ENCODE data around the gene LDLRAD3.

Gene LDLRAD3

DNA sequence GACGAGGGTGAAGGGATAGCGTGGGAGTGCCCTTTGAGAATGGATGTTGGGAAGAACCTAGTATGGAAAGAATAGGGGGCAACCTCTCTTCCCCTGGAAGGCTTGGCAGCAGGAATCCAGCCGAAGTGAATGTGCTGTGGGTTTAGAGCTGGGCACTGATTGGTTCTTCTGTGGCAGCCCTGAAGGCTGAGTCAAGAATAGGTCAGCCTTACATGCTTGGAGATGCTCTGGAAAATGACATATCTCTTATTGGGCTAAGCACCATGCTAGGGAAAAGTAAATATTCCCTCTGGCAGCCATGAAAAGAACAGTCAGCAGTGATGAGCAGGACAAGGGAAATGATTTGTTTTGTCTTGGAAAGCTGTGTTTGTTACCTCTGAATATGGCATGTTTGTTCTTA, 195.9 kb downstream of the LDLRAD3 start:
- H3K4me3 ChIP-seq (ENCODE audit: low read length) = no peak overlapping the region
- TF ChIP-seq, protein P1, sequence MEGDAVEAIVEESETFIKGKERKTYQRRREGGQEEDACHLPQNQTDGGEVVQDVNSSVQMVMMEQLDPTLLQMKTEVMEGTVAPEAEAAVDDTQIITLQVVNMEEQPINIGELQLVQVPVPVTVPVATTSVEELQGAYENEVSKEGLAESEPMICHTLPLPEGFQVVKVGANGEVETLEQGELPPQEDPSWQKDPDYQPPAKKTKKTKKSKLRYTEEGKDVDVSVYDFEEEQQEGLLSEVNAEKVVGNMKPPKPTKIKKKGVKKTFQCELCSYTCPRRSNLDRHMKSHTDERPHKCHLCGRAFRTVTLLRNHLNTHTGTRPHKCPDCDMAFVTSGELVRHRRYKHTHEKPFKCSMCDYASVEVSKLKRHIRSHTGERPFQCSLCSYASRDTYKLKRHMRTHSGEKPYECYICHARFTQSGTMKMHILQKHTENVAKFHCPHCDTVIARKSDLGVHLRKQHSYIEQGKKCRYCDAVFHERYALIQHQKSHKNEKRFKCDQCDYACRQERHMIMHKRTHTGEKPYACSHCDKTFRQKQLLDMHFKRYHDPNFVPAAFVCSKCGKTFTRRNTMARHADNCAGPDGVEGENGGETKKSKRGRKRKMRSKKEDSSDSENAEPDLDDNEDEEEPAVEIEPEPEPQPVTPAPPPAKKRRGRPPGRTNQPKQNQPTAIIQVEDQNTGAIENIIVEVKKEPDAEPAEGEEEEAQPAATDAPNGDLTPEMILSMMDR (conservative IDR thresholded peaks at IDR 0.05; ENCODE audit: low read length) = no peak
- DNase-seq (ENCODE audit: low read depth) = no peak

DNA sequence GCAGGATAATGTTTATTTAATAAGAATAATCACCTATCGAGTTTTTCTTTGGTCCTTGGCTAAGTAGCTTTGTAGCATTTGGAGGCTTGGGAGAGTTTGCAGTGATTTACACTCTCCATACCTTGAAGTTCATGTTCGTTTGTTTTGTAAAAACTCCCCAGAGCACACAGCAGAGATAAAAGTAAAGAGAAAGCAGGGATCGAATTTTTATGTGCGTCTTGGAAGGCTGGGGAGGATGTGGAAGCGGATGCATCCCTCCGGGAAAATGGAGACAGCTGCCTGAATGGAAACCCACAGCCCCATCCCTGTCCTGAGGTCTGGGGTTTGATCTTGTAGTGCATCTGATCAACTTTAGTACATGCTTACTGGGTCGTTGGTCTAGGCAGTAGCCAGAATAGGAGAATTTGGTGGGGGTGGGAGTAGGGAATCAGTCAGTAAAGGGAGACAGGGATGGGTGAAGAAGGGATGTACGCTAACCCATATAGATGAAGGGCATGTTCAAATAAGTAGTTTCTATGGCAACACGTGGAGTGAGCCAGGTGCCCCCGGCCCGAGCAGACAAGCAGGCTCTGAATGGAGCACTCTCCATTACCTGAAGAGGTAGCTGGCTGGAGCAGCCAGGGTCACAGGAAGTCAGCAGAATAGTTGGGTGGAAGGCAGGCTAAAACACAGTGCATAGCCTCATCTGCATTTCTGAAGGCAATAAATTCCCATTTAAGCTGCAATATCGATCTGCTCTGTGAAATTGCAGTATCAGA, 197.5 kb downstream of the LDLRAD3 start:
- TF ChIP-seq, protein P1 (conservative IDR thresholded peaks at IDR 0.05; ENCODE audit: low read length) = no peak
- no peak for DNase-seq (ENCODE audit: low read depth)
- H3K4me3 ChIP-seq (ENCODE audit: low read length) = no peak overlapping the region

DNA sequence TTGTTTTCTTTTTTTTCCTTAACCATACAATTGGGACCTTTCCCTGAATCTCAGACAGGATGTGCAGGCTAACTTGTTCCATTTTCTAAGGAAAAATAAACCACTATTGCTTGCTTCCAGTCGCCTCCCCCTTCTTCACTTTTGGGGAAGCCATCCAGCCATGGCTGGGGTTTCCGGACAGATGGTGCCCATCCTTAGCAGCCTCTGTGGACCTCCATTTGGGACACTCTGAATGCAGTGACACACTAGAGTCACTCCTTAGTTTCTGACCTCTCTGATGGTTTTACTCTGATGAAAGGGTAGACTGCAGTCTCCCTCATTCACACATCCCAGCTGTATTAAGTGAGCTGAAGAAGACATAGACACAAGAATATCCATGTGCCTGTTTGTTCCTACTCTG, 198.1 kb downstream of the LDLRAD3 start:
- TF ChIP-seq, protein P1 (conservative IDR thresholded peaks at IDR 0.05; ENCODE audit: low read length) = no peak
- DNase-seq (ENCODE audit: low read depth) = no peak

DNA sequence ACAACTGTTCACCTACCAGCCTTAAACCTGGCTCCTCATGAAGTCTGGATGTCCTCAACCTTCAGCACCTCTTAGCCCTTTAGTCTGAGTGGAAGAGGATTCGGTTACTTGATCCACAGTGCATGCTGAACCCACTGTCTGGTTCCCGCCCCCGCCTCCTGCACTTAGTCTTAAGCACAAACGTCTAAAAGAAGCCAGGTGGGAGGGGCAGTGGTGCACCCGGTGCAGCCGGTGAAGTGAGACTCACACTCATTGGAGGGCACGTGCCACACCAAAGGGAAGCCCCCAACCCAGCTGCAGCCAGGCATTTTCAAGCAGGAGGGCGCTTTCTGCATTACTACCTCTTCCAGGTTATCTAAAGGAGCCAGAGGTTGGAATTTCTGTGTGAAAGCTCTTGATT, 198.6 kb downstream of the LDLRAD3 start:
- H3K4me3 ChIP-seq (ENCODE audit: low read length) = no peak overlapping the region
- no peak for DNase-seq (ENCODE audit: low read depth)
- TF ChIP-seq, protein P1 (conservative IDR thresholded peaks at IDR 0.05; ENCODE audit: low read length) = no peak

More for the DNA sequence above, 198.1 kb downstream of the LDLRAD3 start:
- no peak overlapping the region for H3K4me3 ChIP-seq (ENCODE audit: low read length)

DNA sequence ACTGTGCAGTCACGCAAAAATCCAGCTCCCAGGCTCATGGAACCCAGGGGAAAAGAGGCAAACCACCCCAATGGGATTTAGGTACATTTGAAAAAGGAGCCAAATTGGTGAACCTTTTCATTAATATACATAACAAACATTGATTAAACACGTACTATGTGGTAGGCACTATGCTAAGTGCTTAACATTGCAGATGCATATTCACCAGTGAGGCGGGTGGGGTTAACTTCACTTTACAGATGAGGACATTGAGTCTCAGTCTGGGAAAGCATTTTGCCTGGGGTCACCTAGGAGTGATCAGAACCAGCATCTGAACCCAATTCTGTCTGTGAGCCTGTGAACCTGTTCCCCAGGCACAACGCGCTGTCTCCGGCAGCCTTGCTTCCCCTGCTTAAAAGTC, 199.0 kb downstream of the LDLRAD3 start:
- TF ChIP-seq, protein P1 (conservative IDR thresholded peaks at IDR 0.05; ENCODE audit: low read length) = no peak
- no peak for DNase-seq (ENCODE audit: low read depth)
- H3K4me3 ChIP-seq (ENCODE audit: low read length) = no peak overlapping the region

DNA sequence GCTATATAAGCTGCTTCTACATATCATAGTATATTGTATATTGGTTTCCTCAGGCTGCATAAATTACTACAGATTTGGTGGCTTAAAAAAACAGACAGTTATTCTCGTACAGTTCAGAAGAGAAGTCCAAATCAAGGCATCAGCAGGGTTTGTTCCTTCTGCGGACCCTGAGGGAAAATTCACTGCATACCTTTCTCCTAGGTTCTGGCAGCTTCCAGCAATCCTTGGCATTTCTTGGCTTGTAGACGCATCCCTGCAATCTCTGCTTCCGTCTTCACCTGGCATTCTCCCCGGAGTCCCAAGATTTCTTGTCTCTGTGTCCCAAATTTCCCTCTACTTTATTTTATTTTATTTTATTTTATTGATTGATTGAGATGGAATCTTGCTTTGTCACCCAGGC, 202.6 kb downstream of the LDLRAD3 start:
- no peak overlapping the region for H3K4me3 ChIP-seq (ENCODE audit: low read length)
- DNase-seq (ENCODE audit: low read depth) = no peak
- TF ChIP-seq, protein P1 (conservative IDR thresholded peaks at IDR 0.05; ENCODE audit: low read length) = no peak

DNA sequence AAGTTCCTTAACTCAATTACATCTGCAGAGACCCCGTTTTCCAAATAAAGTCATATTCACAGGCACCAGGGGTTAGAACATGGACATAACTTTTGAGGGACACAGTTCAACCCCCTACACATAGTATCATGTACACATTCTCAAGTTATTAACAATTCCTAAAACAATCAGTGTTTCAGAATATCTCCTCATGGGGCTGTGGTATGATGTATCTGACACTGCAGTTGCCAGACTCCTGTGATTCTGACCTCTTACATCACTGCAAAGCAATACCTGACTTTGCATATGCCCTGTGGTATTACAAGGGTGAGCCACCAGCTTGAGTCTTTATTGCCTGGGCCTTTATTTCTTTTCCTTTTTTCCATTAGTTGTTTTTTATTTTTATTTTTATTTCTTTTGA, 203.6 kb downstream of the LDLRAD3 start:
- DNase-seq (ENCODE audit: low read depth) = no peak
- TF ChIP-seq, protein P1 (conservative IDR thresholded peaks at IDR 0.05; ENCODE audit: low read length) = no peak
- H3K4me3 ChIP-seq (ENCODE audit: low read length) = no peak overlapping the region
